Transverse colon (tissue), 4 donors: Measurements from ENCODE around the gene FBN2. TPM values are rescaled to one million over a fixed set of nuclear protein-coding genes. Genes with fewer than 3 reads are reported as not detected.

Experiments used
- DNase-seq: peaks from one replicate; pipeline ENCODE4 v3.0.0-alpha.2; 2019
- H3K27ac ChIP-seq, 4 donors: fragments of 200-600 bp; sonication (generic); 2 replicates each; pipeline ENCODE4 v1.5.1; 2016 to 2018; ENCODE audit warnings: inconsistent platforms in 4 of 4
- H3K27me3 ChIP-seq: fragments of 200-600 bp; sonication (generic); 2 replicates; pipeline ENCODE4 v1.5.1; 2017; ENCODE audit warnings: inconsistent platforms
- H3K36me3 ChIP-seq, 4 donors: fragments of 200-600 bp; sonication (generic); 2 replicates each; pipeline ENCODE4 v1.5.1; 2017 to 2019; ENCODE audit warnings: inconsistent platforms in 4 of 4
- H3K4me1 ChIP-seq, 4 donors: fragments of 200-600 bp; sonication (generic); 2 replicates each; pipeline ENCODE4 v1.5.1; 2017 to 2020; ENCODE audit warnings: inconsistent platforms in 4 of 4
- H3K4me3 ChIP-seq, 4 donors: fragments of 200-600 bp; sonication (generic); 1 replicate in 1 of 4; 2 replicates in 3 of 4; pipeline versions ENCODE4 v1.5.1 to v1.6.1; 2017 to 2019; ENCODE audit warnings: inconsistent platforms in 4 of 4
- H3K9me3 ChIP-seq, 2 donors: fragments of 200-600 bp; sonication (generic); 2 replicates each; pipeline ENCODE4 v1.5.1; 2017 to 2019; ENCODE audit warnings: inconsistent platforms in 2 of 2
- EP300 ChIP-seq: sonication (generic); formaldehyde crosslinking; IDR thresholded peaks from one replicate; pipeline ENCODE4 v1.6.1; 2017; ENCODE audit warnings: antibody characterized with exemption, low read depth
- POLR2A ChIP-seq: fragments of 450-650 bp; IDR thresholded peaks from one replicate; pipeline ENCODE4 v1.6.1; 2016; ENCODE audit warnings: antibody characterized with exemption, mild to moderate bottlenecking, moderate library complexity
- POLR2AphosphoS5 ChIP-seq, 3 donors: sonication (generic); formaldehyde crosslinking; IDR thresholded peaks; one replicate each; pipeline ENCODE4 v1.6.1; 2016; ENCODE audit warnings: antibody characterized with exemption in 3 of 3
- WGBS, 2 donors: methylation state at CpG; one replicate each; pipeline ENCODE4 v1.1.5; 2018; ENCODE audit warnings: low coverage in 1 of 2; 5-methylcytosine and 5-hydroxymethylcytosine counted together
- in situ Hi-C, 4 donors: fragments of 200-750 bp; cut with MboI; loops; one replicate each; pipeline versions ENCODE4 v1.15.0 to v1.15.1; 2017; ENCODE audit warnings: low sequenced_read_pairs in 3 of 4, low pct_ligation_motif_present in 1 of 4, low pct_unique_long_range_greater_than_20kb in 1 of 4
- intact Hi-C: fragments of 100-400 bp; cut with DNase I; formaldehyde crosslinking; loops from one replicate; pipeline ENCODE4 v1.15.1; 2023; ENCODE audit warnings: low total_unique reads
- total RNA-seq, 4 donors: library from RNA; depleted of rRNA; stranded (reverse); fragments of >200 nt; gene quantifications; one replicate each; pipeline ENCODE4 v1.1.0, GENCODE V29; 2016
- TF ChIP-seq, protein P1 (sequence below), 5 experiments: fragments of 200-600 bp in 3 of 5; fragments of 450-650 bp in 2 of 5; sonication (generic) in 3 of 5; IDR thresholded peaks; 1 replicate in 2 of 5; 2 replicates in 3 of 5; pipeline ENCODE4 v1.5.1; 2016 to 2017; ENCODE audit warnings: antibody characterized with exemption in 5 of 5, inconsistent platforms in 3 of 5, mild to moderate bottlenecking in 2 of 5, moderate library complexity in 1 of 5

FBN2 gene
- total RNA-seq, 4 donors from 2014 or later: 0.79 to 16.1 (median 2.6) TPM

- DNase-seq: no peak
- intact Hi-C loops (no loop called here), in situ Hi-C loops (no loop called here)
- H3K27ac ChIP-seq: no peak overlapping the region
- H3K4me1 ChIP-seq: no peaks in the 10 kb centered on the region
- no peak for TF ChIP-seq POLR2AphosphoS5 (IDR thresholded peaks at IDR 0.05)
- no peak for TF ChIP-seq EP300
- TF ChIP-seq POLR2A: no peak
- TF ChIP-seq, protein P1, sequence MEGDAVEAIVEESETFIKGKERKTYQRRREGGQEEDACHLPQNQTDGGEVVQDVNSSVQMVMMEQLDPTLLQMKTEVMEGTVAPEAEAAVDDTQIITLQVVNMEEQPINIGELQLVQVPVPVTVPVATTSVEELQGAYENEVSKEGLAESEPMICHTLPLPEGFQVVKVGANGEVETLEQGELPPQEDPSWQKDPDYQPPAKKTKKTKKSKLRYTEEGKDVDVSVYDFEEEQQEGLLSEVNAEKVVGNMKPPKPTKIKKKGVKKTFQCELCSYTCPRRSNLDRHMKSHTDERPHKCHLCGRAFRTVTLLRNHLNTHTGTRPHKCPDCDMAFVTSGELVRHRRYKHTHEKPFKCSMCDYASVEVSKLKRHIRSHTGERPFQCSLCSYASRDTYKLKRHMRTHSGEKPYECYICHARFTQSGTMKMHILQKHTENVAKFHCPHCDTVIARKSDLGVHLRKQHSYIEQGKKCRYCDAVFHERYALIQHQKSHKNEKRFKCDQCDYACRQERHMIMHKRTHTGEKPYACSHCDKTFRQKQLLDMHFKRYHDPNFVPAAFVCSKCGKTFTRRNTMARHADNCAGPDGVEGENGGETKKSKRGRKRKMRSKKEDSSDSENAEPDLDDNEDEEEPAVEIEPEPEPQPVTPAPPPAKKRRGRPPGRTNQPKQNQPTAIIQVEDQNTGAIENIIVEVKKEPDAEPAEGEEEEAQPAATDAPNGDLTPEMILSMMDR (IDR thresholded peaks at IDR 0.05): no peak
- WGBS, 2 donors: 83 to 88% methylated on average over 2 of the region's 2 CpGs
- H3K27me3 ChIP-seq: no peaks in the 10 kb centered on the region
- no peaks in the 10 kb centered on the region for H3K9me3 ChIP-seq
- no peaks in the 10 kb centered on the region for H3K36me3 ChIP-seq
- H3K4me3 ChIP-seq: no peak overlapping the region
These were observed 296.9 kb downstream of the FBN2 start for GRCh38 chr5:128241051-128241695.

DNA sequence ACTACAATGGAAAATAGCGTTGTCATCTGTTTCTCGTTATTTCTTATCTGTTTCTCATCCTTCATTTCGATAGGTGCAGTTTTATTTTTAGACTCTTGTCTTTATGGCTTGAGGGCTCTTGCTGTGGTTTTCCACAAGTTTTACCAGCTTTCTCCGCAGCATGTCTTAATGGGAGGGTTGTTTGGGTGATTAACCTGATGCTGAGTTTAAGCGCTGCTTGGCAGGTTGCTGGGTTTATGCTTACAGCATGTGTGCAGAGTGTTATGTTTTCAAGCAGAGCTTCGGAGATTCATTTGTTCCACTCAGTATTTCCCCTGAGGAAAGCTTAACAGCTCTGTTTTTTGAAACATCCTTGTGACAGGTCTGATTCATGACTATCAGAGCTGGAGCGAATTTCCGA is 300.5 kb downstream of the FBN2 start:
- Histone ChIP-seq H3K27me3 (no peaks in the 10 kb centered on the region), H3K4me3 (no peak overlapping the region), H3K27ac (no peak overlapping the region), H3K9me3 (no peaks in the 10 kb centered on the region), H3K36me3 (no peaks in the 10 kb centered on the region), H3K4me1 (no peaks in the 10 kb centered on the region)
- TF ChIP-seq EP300: no peak
- TF ChIP-seq, protein P1 (IDR thresholded peaks at IDR 0.05): no peak
- TF ChIP-seq POLR2AphosphoS5 (IDR thresholded peaks at IDR 0.05): no peak
- no peak for TF ChIP-seq POLR2A
- in situ Hi-C loops (no loop called here), intact Hi-C loops (no loop called here)
- 76 to 89% methylated on average over 8 of the region's 8 CpGs for WGBS, 2 donors
- DNase-seq: no peak

GRCh38 chr5:128237000-128237399 is 301.0 kb downstream of the FBN2 start:
- intact Hi-C loops: no loop called here
- Histone ChIP-seq H3K27me3 (no peaks in the 10 kb centered on the region), H3K9me3 (no peaks in the 10 kb centered on the region), H3K27ac (no peak overlapping the region), H3K4me1 (no peaks in the 10 kb centered on the region), H3K36me3 (no peaks in the 10 kb centered on the region), H3K4me3 (no peak overlapping the region)
- 57 to 70% methylated on average over 1 to 2 of the region's 2 CpGs for WGBS, 2 donors
- TF ChIP-seq POLR2A (no peak), POLR2AphosphoS5 (IDR thresholded peaks at IDR 0.05) (no peak), EP300 (no peak)
- TF ChIP-seq, protein P1 (IDR thresholded peaks at IDR 0.05): no peak
- in situ Hi-C loops: no loop called here
- DNase-seq: no peak

GRCh38 chr5:128236334-128236733 is 301.7 kb downstream of the FBN2 start:
- H3K27me3 ChIP-seq: no peaks in the 10 kb centered on the region
- no peaks in the 10 kb centered on the region for H3K9me3 ChIP-seq
- H3K4me1 ChIP-seq: no peaks in the 10 kb centered on the region
- H3K27ac ChIP-seq: no peak overlapping the region
- H3K4me3 ChIP-seq: no peak overlapping the region
- in situ Hi-C loops (no loop called here), intact Hi-C loops (no loop called here)
- DNase-seq: no peak
- H3K36me3 ChIP-seq: no peaks in the 10 kb centered on the region
- WGBS, 2 donors: 83 to 85% methylated on average over 4 to 7 of the region's 7 CpGs
- no peak for TF ChIP-seq POLR2A
- TF ChIP-seq EP300: no peak
- TF ChIP-seq POLR2AphosphoS5 (IDR thresholded peaks at IDR 0.05): no peak
- TF ChIP-seq, protein P1 (IDR thresholded peaks at IDR 0.05): no peak
